ENCODE measurements around the gene MCM9.

The MCM9 gene

GRCh38 chr6:118931436-118931835, 3.5 kb downstream of the MCM9 start:
- DNase-seq: no peak

GRCh38 chr6:118930680-118931079, 4.3 kb downstream of the MCM9 start:
- DNase-seq: no peak

GRCh38 chr6:118923035-118923434, 11.9 kb downstream of the MCM9 start:
- DNase-seq: no peak

DNA sequence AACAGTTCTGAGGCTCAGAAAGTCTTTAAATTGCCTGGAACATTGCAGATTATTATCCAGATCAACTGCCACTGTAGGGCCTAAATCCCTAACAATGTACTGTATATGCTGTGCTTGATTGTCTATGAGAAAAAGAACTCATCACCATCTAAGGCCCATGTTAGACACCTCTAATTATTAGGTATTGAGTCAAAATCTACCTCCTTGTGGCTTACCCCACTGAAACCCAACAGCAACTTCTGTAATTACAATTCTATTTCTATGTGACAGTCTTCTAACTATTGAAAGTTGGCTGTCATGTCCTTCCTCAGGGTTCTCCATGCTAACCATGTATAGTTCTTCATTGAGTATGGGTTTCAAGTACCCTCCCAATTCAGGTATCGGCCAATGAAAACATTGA, 13.9 kb downstream of the MCM9 start:
- DNase-seq: no peak

- DNase-seq: no peak
Measured at GRCh38 chr6:118918329-118918725, 16.6 kb downstream of the MCM9 start.

GRCh38 chr6:118917546-118918328, 17.2 kb downstream of the MCM9 start:
- DNase-seq: no peak

DNA sequence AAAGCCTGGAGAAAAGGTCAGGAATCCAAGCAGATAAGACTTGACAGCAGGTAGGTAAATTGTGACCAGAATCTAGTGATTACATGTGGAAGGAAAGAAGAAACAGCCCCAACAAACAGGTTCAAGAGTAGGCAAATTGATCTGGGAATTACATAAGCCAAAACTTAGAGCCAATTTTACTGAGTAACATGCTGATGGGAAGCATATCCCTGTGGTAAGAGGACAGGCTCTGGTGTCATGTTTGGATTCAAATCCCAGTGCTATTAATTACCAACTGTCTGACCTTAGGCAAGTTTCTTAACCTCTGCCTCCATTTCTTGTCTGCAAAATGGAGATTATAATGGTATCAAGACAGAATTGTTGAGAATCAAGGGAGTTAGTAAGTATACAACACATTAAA, 20.4 kb downstream of the MCM9 start:
- no peak for DNase-seq

GRCh38 chr6:118913161-118913560, 21.8 kb downstream of the MCM9 start:
- DNase-seq: no peak

GRCh38 chr6:118912646-118913045, 22.3 kb downstream of the MCM9 start:
- no peak for DNase-seq

GRCh38 chr6:118908441-118908840, 26.5 kb downstream of the MCM9 start:
- DNase-seq: no peak

GRCh38 chr6:118905851-118906250, 29.1 kb downstream of the MCM9 start:
- no peak for DNase-seq

DNA sequence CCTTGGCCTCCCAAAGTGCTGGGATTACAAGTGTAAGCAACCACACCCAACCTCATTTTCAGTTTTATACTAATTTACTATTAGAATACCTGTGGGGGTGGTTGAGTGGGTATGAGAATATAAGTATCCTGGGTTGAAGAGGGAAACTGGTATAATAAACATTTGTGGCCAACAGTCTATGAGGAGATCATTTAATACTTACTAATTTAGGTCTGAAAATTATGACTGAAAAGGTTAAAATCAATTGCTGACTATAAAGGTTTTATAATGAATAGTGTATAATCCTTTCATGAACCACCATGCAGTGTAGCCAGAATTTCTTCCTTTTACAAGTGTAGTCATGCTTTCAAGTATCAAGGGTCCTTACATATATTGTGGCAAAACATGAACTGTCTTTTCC, 29.9 kb downstream of the MCM9 start:
- DNase-seq: no peak

DNA sequence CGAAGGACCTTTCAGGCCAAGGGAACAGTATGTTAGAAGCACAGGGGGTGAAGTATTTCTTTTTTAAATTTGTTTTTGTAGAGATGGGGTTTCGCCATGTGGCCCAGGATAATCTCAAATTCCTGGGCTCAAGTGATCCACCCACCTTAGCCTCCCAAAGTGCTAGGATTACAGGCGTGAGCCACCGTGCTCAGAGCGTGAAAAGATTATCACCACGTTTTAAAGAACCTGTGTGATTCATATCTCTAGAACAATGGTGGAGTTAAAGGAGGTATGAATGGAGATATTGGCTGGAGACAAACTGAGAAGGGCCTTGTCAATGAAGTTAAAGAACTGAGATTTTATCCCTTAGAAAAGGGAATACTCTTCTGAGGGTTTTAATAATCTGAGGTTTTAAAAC, 31.3 kb downstream of the MCM9 start:
- DNase-seq: no peak

DNA sequence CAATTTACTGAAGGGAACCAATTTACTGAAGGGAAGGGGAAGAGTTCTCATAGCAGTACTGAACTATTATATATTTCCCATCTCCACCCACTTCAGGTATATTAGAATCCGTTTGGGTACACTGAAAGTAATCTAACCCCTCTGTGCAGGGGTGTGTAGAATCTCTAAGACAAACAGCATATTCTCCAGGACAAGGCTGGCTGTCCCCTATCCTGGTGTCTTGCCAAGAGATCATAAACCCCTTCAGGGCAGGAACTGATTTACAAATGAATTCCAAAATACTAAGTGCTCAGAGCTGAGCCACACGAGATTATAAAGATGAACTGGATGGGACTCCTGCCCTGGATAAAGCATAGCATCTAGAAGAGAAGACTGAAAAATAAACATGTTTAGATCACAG, 31.8 kb downstream of the MCM9 start:
- no peak for DNase-seq

DNA sequence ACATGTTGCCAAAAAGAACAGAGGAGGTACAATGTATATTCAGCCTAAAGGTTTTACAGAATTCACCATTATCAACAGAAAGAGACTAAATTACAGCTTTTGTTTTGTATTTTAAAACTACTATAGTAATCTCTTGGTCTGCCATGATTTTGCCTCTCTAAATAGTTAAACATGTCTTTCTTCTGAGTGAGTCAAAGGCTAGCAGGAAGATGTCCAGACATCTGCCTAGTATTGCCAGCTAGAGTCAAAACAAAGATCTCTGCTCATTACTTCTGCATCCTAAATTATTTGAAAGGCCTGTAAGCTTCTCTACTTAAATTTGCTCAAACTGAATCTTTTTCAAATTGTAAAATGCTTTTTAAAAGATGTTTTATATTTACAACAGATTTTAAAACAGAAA, 32.2 kb downstream of the MCM9 start:
- no peak for DNase-seq

GRCh38 chr6:118899948-118900347, 35.0 kb downstream of the MCM9 start:
- DNase-seq: no peak

GRCh38 chr6:118897386-118897785, 37.6 kb downstream of the MCM9 start:
- DNase-seq: no peak

- DNase-seq: peak; percentile 76 to 84
Measured at GRCh38 chr6:118896339-118897136, 38.4 kb downstream of the MCM9 start.

DNA sequence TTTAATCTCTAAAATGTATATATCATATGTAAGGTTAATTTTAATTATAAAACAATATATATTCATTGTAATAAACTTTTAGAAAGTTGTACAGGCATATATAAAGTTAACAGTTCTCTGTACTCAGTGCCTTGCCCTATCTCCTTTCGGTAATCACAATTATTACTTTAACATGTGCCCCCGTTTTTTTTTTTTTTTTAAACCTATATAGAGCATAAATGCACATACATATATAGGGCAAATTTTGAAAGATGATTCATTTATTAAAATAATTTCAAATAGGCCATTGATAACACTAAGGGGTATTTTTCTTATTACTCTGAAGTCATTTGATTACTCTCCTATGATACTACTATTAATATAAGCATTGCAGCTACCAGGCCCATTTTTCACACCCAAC, 39.1 kb downstream of the MCM9 start:
- DNase-seq: peak in 1 of 2 experiments; percentile 32

GRCh38 chr6:118895261-118895560, 39.7 kb downstream of the MCM9 start:
- peak; percentile 27 to 32 for DNase-seq

DNA sequence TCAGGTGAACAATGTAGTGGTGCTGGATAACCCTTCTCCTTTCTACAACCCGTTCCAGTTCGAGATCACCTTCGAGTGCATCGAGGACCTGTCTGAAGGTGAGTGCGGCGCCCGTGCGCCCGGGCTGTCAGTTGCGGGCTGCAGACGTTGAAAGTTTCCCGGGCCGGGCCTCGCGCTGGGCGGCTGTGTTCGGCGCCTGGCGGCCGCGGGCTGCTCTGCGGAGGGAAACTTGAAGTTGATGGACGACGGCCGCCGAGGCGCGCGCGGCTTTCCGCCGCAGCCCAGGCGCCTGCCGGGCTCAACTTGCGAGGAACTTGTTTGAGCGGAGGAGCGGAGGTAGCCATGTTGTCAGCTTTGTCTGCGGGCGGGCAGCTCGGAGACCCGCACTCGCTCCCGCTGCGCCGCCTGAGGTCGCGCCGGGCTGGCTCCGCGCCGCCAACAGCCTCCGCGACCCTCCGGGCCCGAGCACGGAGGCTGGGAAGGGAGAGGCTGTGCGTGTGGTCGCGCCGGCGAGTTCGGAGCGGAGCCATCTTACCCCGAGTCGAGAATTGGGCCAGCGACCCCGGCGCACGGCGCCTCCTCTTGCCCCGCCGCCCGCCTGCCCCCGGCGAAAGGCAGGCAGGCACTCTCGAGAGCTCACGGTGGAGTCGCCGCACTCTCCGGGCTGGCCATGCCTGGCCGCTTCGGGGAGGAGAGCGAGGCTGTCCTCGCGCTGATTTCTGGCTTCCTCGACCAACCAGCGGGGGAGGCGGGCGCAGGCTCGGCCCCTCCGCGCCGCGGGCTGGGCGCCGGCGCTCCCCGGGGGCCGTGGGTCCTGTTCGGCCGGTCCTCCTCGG, 40.3 kb downstream of the MCM9 start:
- DNase-seq: peak; percentile 41 to 69

DNA sequence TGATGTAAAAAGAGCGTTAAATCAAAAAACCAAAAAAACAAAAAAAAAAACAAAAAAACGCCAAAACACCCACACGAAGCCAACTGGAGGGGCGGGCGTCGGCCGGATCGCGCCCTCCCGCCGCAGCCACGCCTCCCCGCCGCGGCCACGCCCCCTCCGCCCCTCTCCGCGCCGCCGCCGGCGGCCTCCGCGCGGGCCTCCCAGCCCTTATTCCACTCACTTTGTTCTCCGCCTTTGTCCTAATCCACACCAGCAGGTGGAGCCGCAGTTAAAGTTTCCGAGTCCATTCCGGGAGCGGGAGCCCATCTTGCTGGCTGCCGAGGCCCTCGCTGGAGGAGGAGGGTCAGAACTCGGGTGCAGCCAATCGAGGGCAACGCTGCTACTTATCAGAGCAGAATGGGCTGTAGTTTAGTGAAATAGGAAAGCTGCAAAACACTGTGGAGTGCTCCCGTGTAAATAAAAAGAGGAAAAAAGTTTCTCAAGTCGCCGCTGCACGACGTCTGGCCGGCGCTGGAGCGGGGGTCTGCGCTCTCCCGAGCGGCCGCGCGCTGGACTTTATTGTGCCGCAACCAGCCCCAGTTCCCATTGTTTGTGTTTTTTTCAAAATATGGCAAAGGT, 41.0 kb downstream of the MCM9 start, which contains the start of gene ASF1A:
Gene ASF1A (plus strand): TSS at position 346 of the 618 bp plus-strand sequence. CDS start 262 bp downstream, at position 608.
- DNase-seq: peak; percentile 98
